Stimulated activated CD8-positive, alpha-beta memory T cell treated with anti-CD3 and anti-CD28 coated beads, Interleukin-7, amount 100 ng/mL, for 1 hour (primary cell): ENCODE data around the gene EPN3.

Experiments used
- DNase-seq, 2 donors: peaks; one replicate each; pipeline ENCODE4 v3.0.0-alpha.2; 2020; ENCODE audit warnings: low read depth in 2 of 2

Gene EPN3

DNA sequence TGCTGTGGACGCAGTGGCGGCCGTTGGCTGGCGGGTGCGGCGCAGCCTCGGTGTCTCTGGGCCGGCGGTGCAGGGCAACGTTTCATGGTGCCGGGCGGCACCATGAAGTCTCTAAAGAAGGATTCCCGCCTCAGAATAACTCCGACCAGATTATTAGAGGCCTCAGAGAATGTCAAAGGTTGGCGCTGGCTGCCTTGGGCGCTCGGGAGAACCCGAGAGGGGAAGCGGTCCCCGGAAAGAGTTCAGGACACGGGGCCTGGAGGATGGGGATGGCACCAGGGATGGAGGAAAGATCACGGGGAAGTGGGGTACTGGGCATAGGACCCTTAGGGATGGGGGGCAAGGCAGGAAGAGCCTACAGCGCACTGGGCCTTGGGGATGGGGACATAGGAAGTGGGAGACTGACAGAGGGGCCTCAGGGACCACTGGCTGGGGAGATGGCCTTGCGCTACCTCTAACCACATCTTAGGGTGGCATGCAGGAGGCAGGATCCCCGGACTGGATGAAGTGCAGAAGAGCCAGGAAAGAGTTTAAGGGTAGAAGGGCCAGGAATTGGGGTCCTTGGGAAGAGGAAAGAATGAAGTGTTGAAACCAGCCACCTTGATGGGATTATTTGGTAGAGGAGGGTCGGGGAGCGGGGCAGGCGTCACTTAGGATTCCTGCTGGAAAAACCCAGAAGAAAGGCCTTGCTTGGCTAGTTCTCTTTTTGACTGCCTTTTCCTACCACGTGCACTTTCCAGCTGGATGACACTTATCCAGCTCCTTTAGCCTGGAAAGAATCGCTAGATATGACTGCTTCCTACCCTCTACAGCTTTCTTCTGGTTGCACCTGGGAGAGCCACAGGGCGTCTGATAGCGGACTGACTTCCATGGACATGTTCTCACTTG, 23.7 kb upstream of the EPN3 start:
- DNase-seq = no peak

DNA sequence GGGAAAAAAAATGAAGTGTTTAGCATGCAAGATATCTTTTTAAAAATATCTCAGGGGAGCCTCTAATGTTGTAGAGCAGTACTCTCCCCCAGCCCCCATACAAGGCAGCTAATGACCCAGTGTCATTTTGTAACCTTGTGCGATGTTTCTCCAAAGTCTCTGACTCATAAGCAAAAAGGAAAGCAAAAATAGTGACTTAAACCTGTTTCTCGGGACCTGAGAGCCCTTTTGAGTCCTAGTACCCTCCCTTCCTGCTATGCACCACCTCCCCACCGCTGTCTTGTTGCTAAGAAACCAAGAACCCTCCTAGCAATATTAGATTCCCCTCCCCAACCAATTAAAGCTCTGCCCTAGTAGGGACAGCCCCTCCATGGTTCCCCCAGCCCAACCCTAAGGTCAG, 21.5 kb upstream of the EPN3 start:
- no peak for DNase-seq

DNA sequence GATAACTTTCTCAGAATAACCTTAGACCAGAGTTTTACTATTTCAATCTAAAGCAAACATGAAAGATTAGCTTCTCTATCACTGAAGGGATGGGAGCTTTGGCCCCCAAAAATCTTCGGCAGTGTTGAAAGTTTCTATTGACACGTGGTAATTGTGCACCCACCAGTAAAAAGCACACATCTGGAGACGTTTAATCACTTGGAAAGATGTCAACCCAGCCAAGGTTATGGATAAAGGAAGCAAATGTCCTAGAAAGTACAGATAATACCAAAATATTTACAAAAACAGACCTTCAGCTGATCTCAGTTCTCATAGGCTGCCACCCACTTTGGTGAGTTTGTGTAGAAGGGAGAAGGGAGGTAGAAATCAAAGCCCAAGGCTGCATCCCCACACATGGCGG, 19.0 kb upstream of the EPN3 start:
- DNase-seq = no peak

DNA sequence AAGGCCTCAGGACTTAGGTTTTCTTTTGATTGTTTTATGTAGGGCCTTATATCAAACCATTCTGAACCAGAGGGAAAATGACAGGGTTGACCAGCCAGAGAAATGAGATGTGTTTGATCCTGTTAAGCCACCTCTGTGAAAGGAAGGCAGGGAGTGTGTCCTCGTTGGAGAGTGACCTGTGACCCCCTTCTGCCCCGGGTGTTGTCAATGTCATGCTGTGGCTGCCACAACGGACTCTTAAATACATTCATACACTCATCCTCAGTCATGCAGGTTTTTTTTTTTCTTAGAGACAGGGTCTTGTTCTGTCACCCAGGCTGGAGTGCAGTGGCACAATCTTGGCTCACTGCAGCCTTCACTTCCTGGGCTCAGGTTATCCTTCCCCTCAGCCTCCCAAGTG, 18.1 kb upstream of the EPN3 start:
- DNase-seq = no peak

DNA sequence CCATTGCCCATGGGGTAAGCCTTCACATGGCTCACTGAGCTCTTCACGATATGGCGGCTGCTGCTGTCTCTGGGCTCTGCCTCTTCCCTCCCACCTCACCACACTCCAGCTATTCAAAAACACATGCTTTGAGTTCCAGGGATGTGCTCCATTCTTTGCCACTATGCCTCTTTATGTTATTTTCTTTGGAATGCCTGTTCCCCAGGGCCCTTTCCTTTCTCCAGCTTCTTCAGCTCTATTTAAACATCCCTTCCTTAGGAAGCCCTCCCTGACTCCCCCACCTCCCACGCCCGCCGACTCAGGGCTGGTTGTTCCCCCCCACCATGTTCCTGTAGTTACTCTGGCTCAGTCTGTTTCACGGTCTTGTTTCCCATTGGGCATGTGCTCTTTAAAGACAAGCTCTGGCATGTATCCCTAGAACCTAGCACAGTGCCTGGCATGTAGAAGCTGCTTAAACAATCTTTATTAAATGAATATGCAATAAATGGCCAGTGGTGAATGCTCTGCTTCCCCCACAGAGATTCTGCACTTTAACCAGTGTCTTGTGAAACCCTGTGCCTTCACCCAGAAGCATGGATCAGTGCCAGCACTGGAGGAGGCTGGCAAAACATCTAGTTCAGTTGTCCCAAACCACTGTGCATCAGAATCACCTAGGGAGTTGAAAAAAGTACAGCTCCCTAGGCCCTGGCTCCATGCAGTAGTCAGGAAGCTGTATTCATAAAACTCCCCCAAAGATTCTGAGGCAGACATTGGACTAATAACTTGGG, 17.4 kb upstream of the EPN3 start:
- DNase-seq = no peak

DNA sequence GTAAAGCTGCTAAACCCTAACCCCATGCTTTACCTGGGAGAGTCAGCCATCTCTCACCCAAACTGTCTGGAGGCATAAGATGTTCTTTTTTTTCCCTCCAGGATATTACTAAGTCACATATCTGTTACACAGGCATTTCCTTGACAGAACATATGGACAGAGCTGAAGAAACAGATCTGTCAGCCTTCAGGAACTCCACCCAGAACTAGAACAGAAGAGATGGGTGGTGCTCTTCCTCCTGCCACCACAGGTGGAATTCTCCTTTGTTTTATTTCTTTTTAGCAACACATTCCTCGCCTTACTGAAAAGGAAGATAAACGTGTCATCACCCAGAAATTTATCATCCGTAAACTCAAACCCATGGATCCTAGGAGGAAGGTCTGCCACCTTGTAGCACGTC, 15.5 kb upstream of the EPN3 start:
- DNase-seq = no peak

DNA sequence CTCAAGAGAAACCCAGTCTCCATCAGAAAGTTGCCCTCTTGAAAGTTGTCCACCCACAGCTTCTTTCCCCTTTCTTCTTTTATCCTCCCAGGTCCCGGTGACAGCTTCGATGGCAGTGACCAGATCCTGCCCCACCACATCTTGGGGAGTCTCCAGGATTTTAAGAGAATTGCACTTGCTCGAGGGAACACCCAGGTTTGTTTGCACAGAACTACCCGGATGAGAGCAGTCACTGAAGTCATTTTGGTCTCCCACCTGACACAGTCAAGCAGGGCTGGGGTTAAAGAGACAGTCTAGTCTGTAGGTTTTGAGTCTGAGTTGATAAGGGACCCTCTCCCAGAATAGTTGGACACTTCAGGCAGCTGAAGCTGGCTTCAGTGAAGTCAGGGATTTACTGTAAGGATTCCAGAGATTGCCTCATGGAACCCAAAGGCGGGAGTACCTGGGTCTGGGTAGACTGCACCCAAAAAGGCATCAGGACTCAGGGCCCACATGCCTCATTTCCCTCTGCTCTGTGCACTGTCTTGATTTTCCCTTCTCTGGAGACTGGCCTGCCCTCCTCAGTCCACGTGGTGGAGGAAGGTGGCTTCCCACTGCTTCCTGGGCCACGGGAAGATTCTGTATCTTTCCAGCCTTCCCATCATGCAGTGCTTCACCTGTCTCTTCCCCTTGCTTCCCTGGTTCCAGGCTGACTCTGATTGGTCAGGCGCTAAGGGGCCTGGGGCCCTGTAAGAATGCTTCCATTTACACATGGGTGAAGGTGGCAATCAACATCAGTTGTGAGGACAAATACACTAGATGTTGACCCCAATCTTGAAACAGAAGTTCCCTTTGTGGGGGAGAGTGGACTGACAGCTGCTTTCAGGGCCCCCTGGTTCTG, 14.8 kb upstream of the EPN3 start:
- no peak for DNase-seq

DNA sequence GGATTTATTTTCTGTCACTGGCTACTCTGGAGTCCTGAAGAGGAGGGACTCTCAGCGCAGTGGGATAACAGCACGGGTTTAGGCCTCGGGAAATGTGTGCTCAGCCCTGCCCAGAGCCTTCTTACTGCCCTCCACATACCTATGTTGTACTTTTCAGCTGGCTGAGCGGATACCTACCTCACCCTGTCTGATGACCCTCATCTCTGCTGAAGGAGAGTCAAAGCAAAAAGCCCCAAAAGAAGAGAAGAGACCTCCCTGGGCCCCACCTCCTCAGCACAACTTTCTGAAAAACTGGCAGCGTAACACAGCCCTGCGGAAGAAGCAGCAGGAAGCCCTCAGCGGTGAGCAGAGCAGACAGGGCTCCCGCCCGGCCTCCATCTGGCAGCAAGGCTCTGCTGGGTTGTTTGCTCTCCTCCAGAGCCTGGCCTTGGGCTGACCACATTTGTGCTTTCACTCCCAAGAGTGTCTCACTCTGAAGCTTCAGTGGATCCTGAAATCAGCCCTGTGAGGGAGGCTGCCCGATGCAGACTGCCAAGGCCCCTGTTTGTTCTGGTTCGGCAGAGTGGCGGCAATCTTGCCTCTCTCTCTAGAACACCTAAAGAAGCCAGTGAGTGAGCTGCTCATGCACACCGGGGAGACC, 14.0 kb upstream of the EPN3 start:
- DNase-seq = no peak

DNA sequence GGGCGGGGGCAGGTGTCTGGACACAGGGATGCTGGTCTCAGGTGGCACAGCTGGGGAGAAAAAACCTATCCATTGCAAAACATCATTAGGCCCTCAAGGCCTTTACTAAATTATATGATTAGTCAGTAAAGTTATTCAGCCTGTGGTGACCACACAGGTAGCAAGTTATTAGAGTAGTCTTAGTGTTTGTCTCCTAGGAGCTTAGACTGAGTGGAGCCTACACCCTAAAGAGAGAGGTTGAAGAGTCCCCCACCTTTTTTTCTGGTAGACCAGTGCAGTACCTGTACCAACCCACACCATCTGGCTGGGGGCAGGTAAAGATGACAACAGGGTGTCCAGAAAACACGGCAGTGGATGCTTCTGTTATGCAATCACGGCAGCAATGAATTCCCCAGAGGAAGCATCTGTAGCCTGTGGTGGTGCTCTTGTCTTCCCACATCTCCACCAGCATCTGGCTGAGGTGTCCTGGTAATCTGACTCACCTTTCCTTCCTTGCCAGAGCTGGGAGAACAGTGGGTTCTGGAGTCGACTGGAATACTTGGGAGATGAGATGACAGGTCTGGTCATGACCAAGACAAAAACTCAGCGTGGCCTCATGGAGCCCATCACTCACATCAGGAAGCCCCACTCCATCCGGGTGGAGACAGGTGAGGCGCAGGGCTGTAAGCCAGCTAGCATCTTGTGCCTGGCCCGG, 13.2 kb upstream of the EPN3 start:
- no peak for DNase-seq

DNA sequence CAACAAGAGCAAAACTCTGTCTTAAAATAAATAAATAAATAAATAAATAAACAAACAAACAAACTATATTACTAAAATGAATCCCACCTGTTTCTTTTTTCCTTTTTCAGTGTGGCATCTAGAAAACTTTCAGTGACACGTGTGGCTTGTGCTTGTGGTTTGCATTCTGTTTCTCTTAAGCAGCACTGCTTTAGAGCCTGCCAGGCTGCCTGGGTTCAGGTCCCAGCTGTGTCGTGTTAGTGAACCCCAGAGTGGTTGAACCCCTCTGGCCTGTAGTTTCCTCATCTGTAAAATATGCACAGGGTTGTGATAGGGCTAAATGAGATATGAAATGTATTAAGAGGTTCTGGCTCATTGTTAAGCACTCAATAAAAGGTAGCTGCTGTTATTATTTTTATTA, 12.1 kb upstream of the EPN3 start:
- no peak for DNase-seq

DNA sequence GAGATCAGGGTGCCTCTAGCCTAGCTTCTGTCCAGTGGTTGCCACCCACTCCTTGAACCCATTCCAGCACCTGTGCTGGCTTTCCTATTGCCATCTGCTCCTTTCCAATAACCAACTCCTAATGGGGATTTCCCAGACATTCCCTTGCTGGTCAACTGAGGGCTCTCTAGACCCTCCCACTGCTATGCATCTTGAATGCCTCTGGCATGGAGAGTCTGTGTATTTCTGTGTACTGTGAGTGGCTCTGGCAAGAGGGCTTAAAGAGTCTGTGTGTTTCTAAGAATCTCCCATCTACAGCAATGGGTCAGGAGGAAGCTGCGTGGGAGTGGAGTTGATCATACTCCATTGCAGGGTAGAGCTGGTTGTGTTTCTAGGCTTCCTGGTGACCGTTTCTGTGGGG, 11.0 kb upstream of the EPN3 start:
- DNase-seq = no peak

DNA sequence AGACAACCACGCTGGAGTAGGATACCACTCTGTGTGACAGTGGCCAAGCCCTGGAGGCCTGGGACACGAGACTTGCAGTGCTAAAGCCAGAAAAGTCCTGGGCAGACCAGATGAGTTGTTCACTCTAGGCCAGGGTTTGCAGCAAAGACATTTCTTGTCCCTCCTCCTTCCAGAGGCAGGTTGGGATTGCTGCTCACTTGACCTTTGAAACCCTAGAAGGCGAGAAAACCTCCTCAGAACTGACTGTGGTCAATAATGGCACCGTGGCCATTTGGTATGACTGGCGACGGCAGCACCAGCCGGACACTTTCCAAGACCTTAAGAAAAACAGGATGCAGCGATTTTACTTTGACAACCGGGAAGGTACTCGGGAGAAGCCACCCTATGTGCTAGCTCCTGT, 9.8 kb upstream of the EPN3 start:
- DNase-seq = no peak

DNA sequence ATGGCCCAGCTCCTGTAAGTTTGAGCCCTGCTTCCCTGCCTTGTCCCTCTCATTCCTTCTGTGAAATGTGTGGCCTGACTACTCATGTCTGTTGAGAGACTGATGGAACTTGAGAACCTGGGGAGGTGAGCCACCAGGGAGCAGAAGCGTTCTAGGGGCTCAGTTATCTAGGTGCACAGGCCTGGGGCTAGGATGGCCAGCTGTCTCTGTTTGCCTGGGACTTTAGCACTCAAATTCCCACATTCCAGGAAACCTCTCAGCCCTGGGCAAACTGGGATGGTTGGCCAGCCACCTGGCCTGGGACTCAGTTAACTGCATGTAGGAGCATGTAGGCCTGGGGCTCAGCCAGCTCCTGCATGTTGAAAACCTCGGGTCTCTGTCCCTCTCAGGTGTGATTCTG, 9.3 kb upstream of the EPN3 start:
- DNase-seq = no peak

DNA sequence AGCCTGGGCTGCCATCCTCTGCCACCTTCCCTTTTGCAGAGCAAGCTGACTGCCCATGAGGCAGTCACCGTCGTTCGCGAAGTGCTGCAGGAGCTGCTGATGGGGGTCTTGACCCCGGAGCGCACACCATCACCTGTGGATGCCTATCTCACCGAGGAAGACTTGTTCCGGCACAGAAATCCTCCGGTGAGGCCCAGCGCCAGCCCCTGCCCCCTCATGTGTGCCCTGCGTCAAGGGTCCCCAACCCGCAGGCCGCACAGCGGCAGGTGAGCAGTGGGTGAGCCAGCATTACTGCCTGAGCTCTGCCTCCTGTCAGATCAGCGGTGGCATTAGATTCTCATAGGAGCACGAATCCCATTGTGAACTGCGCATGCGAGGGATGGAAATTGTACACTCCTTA, 7.7 kb upstream of the EPN3 start:
- no peak for DNase-seq

DNA sequence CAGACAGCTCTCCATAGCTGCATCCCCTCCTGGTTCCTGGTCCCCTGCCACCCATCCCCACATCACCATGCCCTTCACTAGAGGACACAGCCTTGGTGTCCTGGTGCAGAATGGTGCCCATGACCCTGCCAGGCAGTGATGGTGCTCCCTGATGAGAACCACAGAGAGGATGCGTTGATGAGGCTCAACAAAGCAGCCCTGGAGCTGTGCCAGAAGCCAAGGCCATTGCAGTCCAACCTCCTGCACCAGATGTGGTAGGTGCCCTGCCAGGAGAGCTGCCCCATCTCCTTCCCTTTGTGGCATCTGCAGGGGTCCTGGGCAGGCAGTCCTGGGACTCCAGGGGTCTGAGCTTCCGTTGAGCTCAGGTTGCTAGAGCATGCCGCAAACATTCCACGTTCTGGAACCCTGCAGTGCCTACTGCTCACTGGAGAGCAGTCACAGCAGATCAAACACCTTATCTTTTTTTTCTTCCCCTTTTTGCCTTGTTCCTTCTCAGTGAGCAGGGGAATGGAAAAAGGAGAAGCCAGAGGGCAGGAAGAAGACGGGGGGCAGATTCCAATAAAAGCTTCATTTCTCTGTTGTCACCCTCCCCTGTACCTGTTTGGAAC, 5.3 kb upstream of the EPN3 start:
- DNase-seq = no peak

DNA sequence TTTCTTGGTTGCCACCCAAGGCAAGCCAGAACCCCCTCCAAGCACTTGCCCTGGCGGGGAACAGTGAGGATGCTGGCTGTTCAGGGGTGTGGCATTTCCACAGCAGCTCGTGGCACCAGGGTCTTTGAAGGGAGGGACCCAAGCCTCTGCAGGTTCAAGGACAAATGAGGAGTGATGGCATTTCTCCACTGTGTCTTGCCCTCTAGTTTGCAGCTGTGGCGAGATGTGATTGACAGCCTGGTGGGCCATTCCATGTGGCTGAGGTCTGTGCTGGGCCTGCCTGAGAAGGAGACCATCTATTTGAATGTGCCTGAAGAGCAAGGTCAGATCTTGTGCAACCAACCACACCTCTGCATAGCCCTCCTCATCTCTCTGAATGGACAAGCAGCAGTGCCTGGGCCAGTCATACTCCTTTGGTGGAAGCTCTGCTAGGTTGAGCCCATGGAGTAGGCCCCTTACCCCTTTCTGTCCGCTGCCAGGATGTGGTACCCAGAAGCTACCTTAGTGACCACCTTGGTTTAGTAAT, 4.5 kb upstream of the EPN3 start:
- DNase-seq = no peak

DNA sequence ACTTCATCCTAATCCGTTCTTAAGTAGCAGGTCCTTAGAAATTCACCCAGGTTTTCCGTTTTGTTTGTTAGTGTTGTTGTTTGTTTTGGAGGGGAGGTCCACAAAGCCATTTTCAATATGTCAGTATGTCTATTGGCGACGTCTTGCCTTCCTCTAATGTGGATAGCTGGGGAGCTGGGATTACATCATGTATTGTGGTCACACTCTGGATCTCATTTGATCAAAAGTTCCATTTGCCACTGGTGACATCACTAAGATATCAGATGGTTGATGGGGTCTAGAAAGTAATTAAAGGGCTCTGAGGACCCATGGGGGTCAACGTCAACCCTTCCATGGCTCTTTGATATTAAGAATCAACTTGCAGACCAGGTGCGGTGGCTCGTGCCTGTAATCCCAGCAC, 2.7 kb upstream of the EPN3 start:
- DNase-seq = no peak

DNA sequence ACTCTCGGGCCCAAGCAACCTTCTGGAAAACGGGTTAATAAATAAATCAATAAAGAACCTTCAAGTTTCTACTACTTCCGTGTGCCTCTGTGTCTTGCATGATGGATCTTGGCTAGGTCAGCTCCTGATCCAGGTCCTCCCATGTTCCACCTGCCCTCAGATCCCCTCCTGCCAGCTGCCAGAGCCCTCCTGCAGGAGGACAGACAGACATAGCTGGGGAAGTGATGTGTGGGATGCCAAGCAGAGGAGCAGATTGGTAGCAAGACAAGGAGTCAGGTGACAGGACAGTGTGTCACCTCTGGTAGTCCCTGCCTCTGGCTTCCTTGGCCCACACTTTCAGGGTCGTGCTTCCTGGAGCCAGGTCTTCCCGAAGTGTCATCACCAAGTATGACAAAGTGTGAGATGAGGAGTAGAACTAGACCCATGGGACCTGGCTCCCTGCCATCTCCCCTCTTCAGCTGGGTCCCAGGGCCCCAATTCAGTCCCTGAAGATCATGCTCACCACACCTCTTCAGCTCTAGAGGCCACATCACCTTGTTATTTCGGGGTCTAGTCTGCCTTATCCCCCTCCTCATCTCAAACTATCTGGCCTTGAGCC, 1.0 kb upstream of the EPN3 start:
- no peak for DNase-seq

DNA sequence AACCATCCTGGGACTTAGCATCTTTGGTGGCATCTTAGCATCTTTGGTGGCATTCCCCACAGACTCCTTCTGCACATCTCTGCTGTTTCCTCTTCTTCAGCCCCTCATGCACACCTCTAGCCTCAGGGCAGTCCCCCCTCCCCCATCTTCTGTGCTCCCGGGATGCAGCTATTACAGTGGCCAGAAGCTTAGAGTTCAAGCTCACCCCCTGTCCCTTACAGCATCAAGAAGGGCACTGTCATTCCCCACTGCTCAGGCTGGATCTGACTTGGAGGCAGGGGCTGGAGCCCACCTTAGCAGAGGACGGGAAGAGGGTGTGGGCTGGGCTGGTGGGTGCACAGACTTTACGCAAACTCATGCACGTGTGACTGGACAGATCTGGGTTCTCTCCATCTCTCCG, 650 bp downstream of the EPN3 start:
- DNase-seq = no peak

DNA sequence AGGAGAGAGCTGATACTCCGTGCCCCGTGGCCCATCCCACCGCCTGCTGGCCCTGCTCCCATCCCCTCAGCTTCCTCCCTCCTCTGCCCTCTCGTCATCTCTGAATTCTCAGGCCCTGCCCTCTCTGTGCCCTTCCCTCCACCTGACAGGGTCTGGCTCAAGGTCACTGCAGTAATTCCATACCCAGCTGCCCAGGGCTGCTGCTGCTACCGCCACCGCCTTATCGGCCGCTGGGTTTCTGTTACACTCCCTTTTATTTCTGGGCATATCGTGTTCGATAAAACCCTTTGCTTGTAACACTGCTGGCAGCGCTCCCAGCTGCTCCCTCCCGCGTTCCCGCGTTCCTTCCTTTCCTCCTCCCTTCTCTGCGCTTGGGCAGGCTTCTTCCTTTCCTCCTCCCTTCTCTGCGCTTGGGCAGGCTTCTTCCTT, 1.2 kb downstream of the EPN3 start:
- DNase-seq = no peak
